Lung (tissue), 12 donors: ENCODE measurements around the gene CAMSAP3. TPM values are rescaled to one million over a fixed set of nuclear protein-coding genes. Genes with fewer than 3 reads are reported as not detected.

ENCODE experiments used
- ATAC-seq: fragments of 200-7000 bp; cut with Tn5 transposase; one replicate; pipeline ENCODE4 v1.9.1; 2020; ENCODE audit warnings: moderate number of reproducible peaks; ENCODE audit not compliant: insufficient read depth, low FRiP score
- DNase-seq, 3 donors: peaks; one replicate each; pipeline ENCODE4 v3.0.0-alpha.2; 2013 to 2017
- H3K27ac ChIP-seq, 2 donors: one replicate each; pipeline ENCODE4 v1.5.1; 2013; ENCODE audit warnings: mild to moderate bottlenecking in 2 of 2, moderate library complexity in 2 of 2, control low read depth in 1 of 2, inconsistent platforms in 1 of 2, low read depth in 1 of 2, low read length in 1 of 2
- H3K27me3 ChIP-seq, 3 donors: one replicate each; pipeline ENCODE4 v1.5.1; 2013; ENCODE audit warnings: low read length in 2 of 3; ENCODE audit not compliant: control insufficient read depth in 3 of 3, insufficient read depth in 3 of 3
- H3K36me3 ChIP-seq, 4 donors: one replicate each; pipeline ENCODE4 v1.5.1; 2013; ENCODE audit warnings: low read length in 4 of 4, mild to moderate bottlenecking in 1 of 4, moderate library complexity in 1 of 4; ENCODE audit not compliant: control insufficient read depth in 4 of 4, insufficient read depth in 4 of 4
- H3K4me1 ChIP-seq, 5 donors: one replicate each; pipeline ENCODE4 v1.5.1; 2013; ENCODE audit warnings: low read length in 5 of 5, mild to moderate bottlenecking in 2 of 5, moderate library complexity in 1 of 5; ENCODE audit not compliant: control insufficient read depth in 5 of 5, insufficient read depth in 5 of 5
- H3K4me3 ChIP-seq: one replicate; pipeline ENCODE4 v1.5.1; 2013; ENCODE audit warnings: mild to moderate bottlenecking, control low read depth, moderate library complexity
- H3K9ac ChIP-seq, 2 donors: one replicate each; pipeline ENCODE4 v1.5.1; 2013; ENCODE audit warnings: low read length in 2 of 2, control low read depth in 1 of 2; ENCODE audit not compliant: insufficient read depth in 1 of 2
- H3K9me3 ChIP-seq, 4 donors: one replicate each; pipeline ENCODE4 v1.5.1; 2013; ENCODE audit warnings: low read length in 3 of 4, mild to moderate bottlenecking in 1 of 4, moderate library complexity in 1 of 4; ENCODE audit not compliant: control insufficient read depth in 4 of 4, insufficient read depth in 3 of 4
- CTCF ChIP-seq: IDR thresholded peaks from 2 replicates; pipeline ENCODE4 v1.5.1; 2012; ENCODE audit warnings: mild to moderate bottlenecking; ENCODE audit errors: control extremely low read depth, extremely low read depth
- WGBS, 2 donors: extraction: QIAGEN DNeasy Blood & Tissue Kit; methylation state at CpG; one replicate each; pipeline ENCODE4 v1.1.7; 2013; 5-methylcytosine and 5-hydroxymethylcytosine counted together
- polyA plus RNA-seq, 2 donors: library from polyadenylated mRNA; stranded (reverse); fragments of 200-250 nt; gene quantifications; one replicate each; pipeline ENCODE4 v1.2.1, GENCODE V29; 2013
- total RNA-seq, 2 donors: library from RNA; depleted of rRNA in 1 of 2; stranded (reverse); fragments of >200 nt in 1 of 2; gene quantifications; one replicate each; pipeline ENCODE4 v1.2.1, GENCODE V29; 2014 to 2021
- donor health status: control.
- donor health status: control.
- donor health status: Bipolar disorder and iron deficiency.
- donor health status: healthy.
- donor health status: DM: yes; HTN: yes; CAD: no.

The CAMSAP3 gene
- total and polyA plus RNA-seq, 4 donors = 9.2 to 30.4 (median 19.2) TPM

DNA sequence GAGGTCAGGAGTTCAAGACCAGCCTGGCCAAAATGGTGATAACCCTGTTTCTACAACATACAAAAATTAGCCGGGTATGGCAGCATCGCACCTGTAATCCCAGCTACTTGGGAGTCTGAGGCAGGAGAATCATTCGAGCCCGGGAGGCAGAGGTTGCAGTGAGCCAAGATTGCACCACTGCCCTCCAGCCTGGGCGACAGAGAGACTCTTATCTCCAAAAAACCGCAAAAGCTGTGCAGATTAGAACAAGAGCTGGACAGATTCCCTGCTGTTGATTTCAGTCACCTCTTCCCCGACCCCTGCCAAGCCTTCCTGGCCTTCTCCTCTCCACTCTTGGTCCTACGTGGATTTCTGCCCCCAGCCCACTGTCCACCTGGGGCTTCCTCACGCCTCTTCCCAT lies 8.3 kb downstream of the CAMSAP3 start:
- peaks cover 0 to 2% (median 0%) of the 10 kb centered on the region in 4 donors for H3K9me3 ChIP-seq
- DNase-seq = no peak
- H3K9ac ChIP-seq = no peak overlapping the region
- no peak overlapping the region for H3K4me3 ChIP-seq
- no peak for TF ChIP-seq CTCF
- peak overlapping the region in 1 of 2 donors; percentile 8 for H3K27ac ChIP-seq
- H3K27me3 ChIP-seq = peaks cover 0 to 4% (median 0%) of the 10 kb centered on the region in 3 donors
- no peak for ATAC-seq
- H3K36me3 ChIP-seq = no peaks in the 10 kb centered on the region
- WGBS, 2 donors = 61 to 83% methylated on average over 9 of the region's 9 CpGs
- H3K4me1 ChIP-seq = peaks cover 0 to 6% (median 0%) of the 10 kb centered on the region in 5 donors

DNA sequence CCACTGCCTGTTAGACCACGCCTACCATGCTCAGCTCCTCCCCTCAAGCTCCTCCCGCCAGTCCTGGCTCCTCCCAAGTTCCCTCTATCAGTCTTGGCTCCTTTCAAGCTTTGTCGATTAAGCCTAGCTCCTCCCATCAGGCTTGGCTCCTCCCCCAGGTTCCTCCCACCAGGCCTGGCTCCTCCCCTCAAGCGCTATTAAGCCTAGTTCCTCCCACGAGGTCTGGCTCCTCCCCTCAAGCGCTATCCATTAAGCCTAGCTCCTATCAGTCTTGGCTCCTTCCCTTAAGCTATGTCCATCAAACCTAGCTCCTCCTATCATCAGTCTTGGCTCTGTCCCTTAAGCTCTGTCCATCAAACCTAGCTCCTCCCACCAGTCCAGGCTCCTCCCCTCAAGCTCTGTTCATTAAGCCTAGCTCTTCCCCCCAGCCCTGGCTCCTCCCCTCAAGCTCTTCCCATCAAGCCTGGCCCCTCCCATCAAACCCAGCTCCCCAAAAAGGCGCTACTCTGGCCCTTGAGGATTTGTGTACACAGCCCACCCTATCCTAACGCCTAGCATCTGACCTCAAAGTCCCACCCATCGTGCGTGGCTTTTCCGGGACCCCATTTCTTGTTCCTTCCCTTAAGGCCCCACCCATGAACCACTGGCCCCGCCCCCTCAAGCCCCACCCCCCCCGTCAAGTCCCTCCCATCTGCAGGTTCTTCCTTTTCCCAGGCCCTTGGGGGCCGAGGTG lies 10.0 kb downstream of the CAMSAP3 start:
- DNase-seq = no peak
- WGBS, 2 donors = 74 to 75% methylated on average over 14 of the region's 14 CpGs
- H3K4me3 ChIP-seq = no peak overlapping the region
- no peak for TF ChIP-seq CTCF
- no peak overlapping the region for H3K9ac ChIP-seq
- peaks cover 0 to 6% (median 0%) of the 10 kb centered on the region in 5 donors for H3K4me1 ChIP-seq
- H3K36me3 ChIP-seq = no peaks in the 10 kb centered on the region
- peaks cover 0 to 4% (median 0%) of the 10 kb centered on the region in 3 donors for H3K27me3 ChIP-seq
- H3K27ac ChIP-seq = no peak overlapping the region
- peaks cover 0 to 2% (median 0%) of the 10 kb centered on the region in 4 donors for H3K9me3 ChIP-seq
- ATAC-seq = no peak

GRCh38 chr19:7606289-7606688 lies 10.6 kb downstream of the CAMSAP3 start:
- Histone ChIP-seq H3K9me3 (peaks cover 0 to 2% (median 0%) of the 10 kb centered on the region in 4 donors), H3K4me1 (peaks cover 0 to 6% (median 0%) of the 10 kb centered on the region in 5 donors), H3K27me3 (peaks cover 0 to 4% (median 0%) of the 10 kb centered on the region in 3 donors), H3K27ac (no peak overlapping the region), H3K36me3 (no peaks in the 10 kb centered on the region), H3K4me3 (no peak overlapping the region), H3K9ac (no peak overlapping the region)
- 86 to 89% methylated on average over 17 of the region's 17 CpGs for WGBS, 2 donors
- DNase-seq (no peak), ATAC-seq (no peak)
- no peak for TF ChIP-seq CTCF
